Measurements from ENCODE around the gene RBFA. TPM values are rescaled to one million over a fixed set of nuclear protein-coding genes. Genes with fewer than 3 reads are reported as not detected.

The RBFA gene
- total and polyA plus RNA-seq, 2 donors (not counting 1 experiment from before 2014, with no cell fraction given), result 25.3 TPM

DNA sequence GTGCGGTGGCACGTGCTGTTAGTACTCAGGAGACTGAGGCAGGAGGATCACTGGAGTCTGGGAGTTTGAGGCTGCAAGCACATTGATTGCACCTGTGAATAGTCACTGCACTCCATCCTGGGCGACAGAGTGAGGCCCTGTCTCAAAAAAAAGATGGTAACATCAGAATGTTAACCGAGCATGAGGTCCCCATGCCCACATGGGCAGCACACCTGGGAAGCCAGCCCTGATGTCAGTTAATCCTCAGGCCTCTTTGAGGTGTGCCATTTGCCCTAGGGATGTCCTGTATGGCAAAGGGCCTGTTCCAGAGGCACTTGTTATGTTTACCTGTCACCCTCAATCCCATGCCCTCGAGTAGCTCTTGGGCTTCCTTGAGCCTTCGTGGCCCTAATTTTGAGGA, 16.6 kb downstream of the RBFA start:
- Histone ChIP-seq H3K9me3 (ENCODE audit: control insufficient read depth, insufficient read depth, low read depth, low read length) (no peaks in the 10 kb centered on the region), H3K4me2 (ENCODE audit: extremely low read depth, insufficient read depth, low read length) (no peak overlapping the region), H3K4me3 (replicated peaks in 1 of 4; ENCODE audit: control extremely low read depth in 1 of 4, insufficient read depth in 1 of 4, low read depth in 3 of 4, low read length in 4 of 4) (no peak overlapping the region), H3K36me3 (ENCODE audit: control insufficient read depth, insufficient read depth, low read length) (peaks cover 6% of the 10 kb centered on the region), H2AFZ (ENCODE audit: low read length) (no peak overlapping the region), H4K20me1 (ENCODE audit: control insufficient read depth, extremely low read depth, insufficient read depth, low read length) (no peaks in the 10 kb centered on the region), H3K27me3 (ENCODE audit: control insufficient read depth, insufficient read depth, low read length) (no peaks in the 10 kb centered on the region), H3K4me1 (ENCODE audit: control insufficient read depth, extremely low read depth, insufficient read depth, low read length) (no peaks in the 10 kb centered on the region), H3K9ac (ENCODE audit: insufficient read depth, low read length) (no peak overlapping the region), H3K27ac (ENCODE audit: insufficient read depth, low read length) (no peak overlapping the region), H3K79me2 (ENCODE audit: control insufficient read depth, insufficient read depth, low read length) (no peaks in the 10 kb centered on the region)
- TF ChIP-seq EZH2 (IDR thresholded peaks at IDR 0.05; ENCODE audit: low read length, missing control alignments), result no peak
- TF ChIP-seq, protein P1, sequence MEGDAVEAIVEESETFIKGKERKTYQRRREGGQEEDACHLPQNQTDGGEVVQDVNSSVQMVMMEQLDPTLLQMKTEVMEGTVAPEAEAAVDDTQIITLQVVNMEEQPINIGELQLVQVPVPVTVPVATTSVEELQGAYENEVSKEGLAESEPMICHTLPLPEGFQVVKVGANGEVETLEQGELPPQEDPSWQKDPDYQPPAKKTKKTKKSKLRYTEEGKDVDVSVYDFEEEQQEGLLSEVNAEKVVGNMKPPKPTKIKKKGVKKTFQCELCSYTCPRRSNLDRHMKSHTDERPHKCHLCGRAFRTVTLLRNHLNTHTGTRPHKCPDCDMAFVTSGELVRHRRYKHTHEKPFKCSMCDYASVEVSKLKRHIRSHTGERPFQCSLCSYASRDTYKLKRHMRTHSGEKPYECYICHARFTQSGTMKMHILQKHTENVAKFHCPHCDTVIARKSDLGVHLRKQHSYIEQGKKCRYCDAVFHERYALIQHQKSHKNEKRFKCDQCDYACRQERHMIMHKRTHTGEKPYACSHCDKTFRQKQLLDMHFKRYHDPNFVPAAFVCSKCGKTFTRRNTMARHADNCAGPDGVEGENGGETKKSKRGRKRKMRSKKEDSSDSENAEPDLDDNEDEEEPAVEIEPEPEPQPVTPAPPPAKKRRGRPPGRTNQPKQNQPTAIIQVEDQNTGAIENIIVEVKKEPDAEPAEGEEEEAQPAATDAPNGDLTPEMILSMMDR (conservative IDR thresholded peaks at IDR 0.05 in 1 of 2, IDR thresholded peaks at IDR 0.05 in 1 of 2; ENCODE audit: low read depth in 1 of 2, low read length in 2 of 2), result no peak
- no peak for DNase-seq (ENCODE audit: low read depth in 2 of 2)

DNA sequence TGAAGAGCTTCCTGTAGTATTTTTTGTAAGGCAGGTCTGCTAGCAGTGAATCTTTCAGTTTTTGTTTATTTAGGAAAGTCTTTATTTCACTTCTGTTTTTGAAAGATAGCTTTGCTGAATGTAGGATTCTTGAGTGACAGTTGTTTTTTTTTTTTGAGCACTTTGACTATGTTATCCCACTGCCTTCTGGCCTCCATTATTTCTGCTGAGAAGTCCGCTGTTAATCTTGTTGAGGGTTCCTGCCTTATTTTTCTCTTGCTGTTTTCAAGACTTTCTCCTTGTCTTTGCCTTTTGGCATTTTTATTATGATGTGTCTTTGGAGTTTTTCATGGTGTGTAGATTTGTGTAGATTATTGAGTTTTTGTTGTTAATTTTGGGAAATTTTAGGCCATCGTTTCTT, 21.9 kb downstream of the RBFA start:
- Histone ChIP-seq H3K27ac (ENCODE audit: insufficient read depth, low read length) (no peak overlapping the region), H3K9me3 (ENCODE audit: control insufficient read depth, insufficient read depth, low read depth, low read length) (no peaks in the 10 kb centered on the region), H3K27me3 (ENCODE audit: control insufficient read depth, insufficient read depth, low read length) (no peaks in the 10 kb centered on the region), H3K4me2 (ENCODE audit: extremely low read depth, insufficient read depth, low read length) (no peak overlapping the region), H3K9ac (ENCODE audit: insufficient read depth, low read length) (no peak overlapping the region), H4K20me1 (ENCODE audit: control insufficient read depth, extremely low read depth, insufficient read depth, low read length) (no peaks in the 10 kb centered on the region), H2AFZ (ENCODE audit: low read length) (no peak overlapping the region), H3K36me3 (ENCODE audit: control insufficient read depth, insufficient read depth, low read length) (no peaks in the 10 kb centered on the region), H3K4me1 (ENCODE audit: control insufficient read depth, extremely low read depth, insufficient read depth, low read length) (no peaks in the 10 kb centered on the region), H3K4me3 (replicated peaks in 1 of 4; ENCODE audit: control extremely low read depth in 1 of 4, insufficient read depth in 1 of 4, low read depth in 3 of 4, low read length in 4 of 4) (no peak overlapping the region), H3K79me2 (ENCODE audit: control insufficient read depth, insufficient read depth, low read length) (no peaks in the 10 kb centered on the region)
- DNase-seq (ENCODE audit: low read depth in 2 of 2), result no peak
- no peak for TF ChIP-seq EZH2 (IDR thresholded peaks at IDR 0.05; ENCODE audit: low read length, missing control alignments)
- TF ChIP-seq, protein P1 (conservative IDR thresholded peaks at IDR 0.05 in 1 of 2, IDR thresholded peaks at IDR 0.05 in 1 of 2; ENCODE audit: low read depth in 1 of 2, low read length in 2 of 2), result no peak

- Histone ChIP-seq H4K20me1 (ENCODE audit: control insufficient read depth, extremely low read depth, insufficient read depth, low read length) (no peaks in the 10 kb centered on the region), H3K79me2 (ENCODE audit: control insufficient read depth, insufficient read depth, low read length) (no peaks in the 10 kb centered on the region), H3K9ac (ENCODE audit: insufficient read depth, low read length) (no peak overlapping the region), H3K36me3 (ENCODE audit: control insufficient read depth, insufficient read depth, low read length) (no peaks in the 10 kb centered on the region), H3K27ac (ENCODE audit: insufficient read depth, low read length) (no peak overlapping the region), H3K4me3 (replicated peaks in 1 of 4; ENCODE audit: control extremely low read depth in 1 of 4, insufficient read depth in 1 of 4, low read depth in 3 of 4, low read length in 4 of 4) (no peak overlapping the region), H3K4me2 (ENCODE audit: extremely low read depth, insufficient read depth, low read length) (no peak overlapping the region), H3K27me3 (ENCODE audit: control insufficient read depth, insufficient read depth, low read length) (no peaks in the 10 kb centered on the region), H2AFZ (ENCODE audit: low read length) (no peak overlapping the region), H3K9me3 (ENCODE audit: control insufficient read depth, insufficient read depth, low read depth, low read length) (no peaks in the 10 kb centered on the region), H3K4me1 (ENCODE audit: control insufficient read depth, extremely low read depth, insufficient read depth, low read length) (no peaks in the 10 kb centered on the region)
- TF ChIP-seq EZH2 (IDR thresholded peaks at IDR 0.05; ENCODE audit: low read length, missing control alignments), result no peak
- no peak for DNase-seq (ENCODE audit: low read depth in 2 of 2)
Observed at GRCh38 chr18:80059945-80060344, 25.7 kb downstream of the RBFA start.
